ENCODE data around the gene RASSF1.
A peak's percentile ranks its signal among the peaks of the same experiment; 100 is the strongest.

The RASSF1 gene

DNA sequence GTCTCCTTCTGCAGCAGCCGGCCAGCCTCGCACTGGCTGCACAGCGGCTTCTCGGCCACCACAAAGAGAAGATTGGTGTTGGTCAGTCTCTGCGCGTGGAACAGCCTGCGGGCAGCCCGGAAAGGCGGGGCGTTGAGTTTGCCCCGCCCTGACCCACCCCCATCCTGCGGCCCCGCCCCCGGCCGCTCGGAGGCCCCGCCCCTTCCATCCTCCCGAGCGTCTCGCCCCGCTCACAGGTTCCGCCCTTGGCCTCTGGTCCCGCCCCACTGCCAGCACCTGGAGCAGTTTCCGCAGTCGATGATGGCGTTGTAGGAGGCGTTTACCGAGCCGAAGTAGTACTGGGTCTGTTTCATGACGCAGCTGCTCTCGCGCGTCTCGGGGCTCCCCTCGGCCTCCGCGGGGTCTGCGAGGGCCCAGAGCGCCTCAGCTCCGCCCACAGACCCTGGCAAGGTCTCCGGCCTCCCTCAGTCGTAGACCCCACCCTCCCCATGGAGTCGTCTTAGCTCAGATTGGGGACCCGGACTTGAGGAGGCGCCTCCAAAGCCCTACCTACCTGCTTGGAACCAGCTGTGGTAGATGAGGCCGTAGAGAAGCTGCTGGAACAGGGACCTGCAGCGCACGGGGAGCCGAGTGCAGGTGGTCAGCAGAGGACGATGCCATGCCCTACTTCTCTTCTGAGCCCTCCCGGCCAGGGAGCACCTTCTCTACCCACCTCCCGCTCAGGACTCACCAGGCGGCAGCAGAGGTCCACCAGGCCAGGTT lies 24.6 kb upstream of the RASSF1 start:
- peak; percentile 95 for DNase-seq

DNA sequence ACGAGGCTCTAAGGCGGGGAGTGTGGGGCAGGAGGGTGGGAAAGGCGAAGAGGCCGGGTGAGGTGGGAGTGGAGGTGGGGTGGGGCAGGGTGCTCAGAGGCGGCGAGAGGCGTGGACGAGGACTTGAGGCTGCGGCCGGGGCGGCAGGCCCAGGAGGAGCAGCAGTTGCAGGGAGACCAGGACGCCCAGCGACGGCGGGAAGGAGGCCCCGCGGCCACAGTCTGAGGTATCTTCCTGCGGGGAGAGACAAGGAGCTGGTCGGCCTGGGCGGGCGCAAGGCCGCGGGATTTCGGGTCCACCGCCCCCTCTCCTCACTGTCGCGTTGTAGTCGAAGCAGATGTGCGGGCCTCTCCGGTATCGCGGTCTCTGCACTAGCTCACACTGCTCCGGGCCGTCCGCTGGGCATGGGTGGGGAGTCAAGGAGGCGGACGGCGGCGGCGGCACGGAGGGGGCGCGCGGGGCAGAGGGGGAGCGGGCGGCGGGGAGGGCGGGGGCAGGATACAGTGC lies 24.0 kb upstream of the RASSF1 start:
- DNase-seq = no peak

DNA sequence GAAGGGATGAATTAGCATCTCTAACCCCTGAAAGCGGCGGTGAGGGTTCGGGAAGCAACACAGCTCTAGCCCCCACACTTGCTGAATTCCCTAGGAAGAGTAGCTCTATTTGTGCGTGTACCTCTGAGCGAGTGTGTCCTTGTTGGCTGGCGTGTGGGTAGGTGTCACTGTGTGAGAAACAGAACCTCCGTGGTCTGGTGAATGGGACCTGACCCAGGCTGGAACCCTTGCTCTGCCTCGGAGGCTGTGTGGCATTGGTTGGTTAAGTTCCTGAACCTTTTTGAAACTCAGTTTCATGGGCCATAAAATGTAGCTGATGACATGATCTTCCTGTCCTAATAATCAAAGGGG lies 19.1 kb upstream of the RASSF1 start:
- DNase-seq = no peak

DNA sequence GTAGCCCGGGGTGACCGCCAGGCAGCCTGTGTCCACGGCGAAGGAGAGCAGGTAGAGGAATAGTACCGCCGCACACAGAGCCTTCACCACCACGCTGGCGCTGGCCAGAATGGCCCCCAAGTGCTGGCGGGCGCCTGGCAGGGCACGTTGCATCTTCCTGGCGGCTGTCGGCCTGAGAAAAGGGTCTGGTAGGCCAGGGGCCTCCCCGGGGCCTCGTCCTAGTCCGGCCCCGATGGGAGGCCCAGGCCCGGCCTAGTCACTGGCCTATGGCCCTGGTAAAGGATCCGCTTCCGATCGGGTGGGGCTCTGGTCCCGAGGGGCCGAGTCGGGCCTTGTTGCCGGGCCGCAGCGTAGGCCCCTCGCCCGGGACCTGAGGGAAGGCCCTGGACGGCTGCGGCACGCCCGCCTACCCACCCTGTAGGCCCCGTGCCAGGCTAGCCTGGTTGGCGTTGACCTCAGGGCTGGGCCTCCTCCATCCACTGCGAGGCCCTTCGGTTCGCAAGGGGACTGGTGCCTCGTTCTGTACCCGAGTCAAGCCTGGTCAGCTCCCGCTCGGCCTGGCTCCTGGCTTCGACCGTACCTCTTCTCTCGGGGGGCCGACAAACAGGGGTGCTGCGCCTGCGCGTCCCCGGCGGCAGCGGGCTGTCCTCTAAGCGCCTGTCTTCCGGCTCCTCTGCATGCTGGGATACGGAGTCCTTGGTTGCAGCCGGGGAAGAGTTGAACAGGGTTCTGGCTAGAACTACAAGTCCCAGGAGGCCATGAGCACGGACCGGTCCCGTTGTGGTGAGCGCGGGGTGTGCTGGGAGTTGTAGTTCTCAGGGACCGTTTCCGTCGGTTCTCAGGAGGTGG lies 18.5 kb upstream of the RASSF1 start, which contains the start of gene TMEM115:
TMEM115 (minus strand) TSS at position 611 of the 849 bp plus-strand sequence; CDS start at position 153, 458 bp downstream.
- peak; percentile 96 for DNase-seq

DNA sequence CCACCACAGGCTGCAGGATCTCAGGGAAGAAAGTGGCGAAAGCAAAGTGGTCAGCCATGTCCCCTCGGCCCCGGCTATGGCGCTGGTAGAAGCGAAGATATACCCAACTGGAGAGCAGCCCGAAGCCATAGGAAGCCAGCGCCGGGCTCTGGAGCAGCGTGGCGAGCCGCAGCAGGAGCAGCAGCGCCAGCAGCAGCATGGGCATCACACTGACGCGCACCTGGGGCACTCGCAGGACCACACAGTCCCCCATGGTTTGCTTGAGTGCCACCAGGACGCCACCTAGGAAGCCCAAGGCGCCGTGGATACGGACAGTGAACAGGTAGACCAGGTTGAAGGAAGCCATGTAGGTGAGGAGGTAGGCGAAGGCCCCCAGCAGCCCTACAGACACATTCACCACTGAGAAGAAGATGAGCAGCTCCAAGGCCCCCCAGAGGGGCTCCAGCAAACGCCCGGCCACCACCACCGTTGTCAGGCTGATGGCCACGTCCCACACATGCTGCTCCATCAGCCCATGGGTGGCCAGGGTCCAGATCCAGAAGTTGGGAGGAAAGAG lies 17.8 kb upstream of the RASSF1 start:
- no peak for DNase-seq

DNA sequence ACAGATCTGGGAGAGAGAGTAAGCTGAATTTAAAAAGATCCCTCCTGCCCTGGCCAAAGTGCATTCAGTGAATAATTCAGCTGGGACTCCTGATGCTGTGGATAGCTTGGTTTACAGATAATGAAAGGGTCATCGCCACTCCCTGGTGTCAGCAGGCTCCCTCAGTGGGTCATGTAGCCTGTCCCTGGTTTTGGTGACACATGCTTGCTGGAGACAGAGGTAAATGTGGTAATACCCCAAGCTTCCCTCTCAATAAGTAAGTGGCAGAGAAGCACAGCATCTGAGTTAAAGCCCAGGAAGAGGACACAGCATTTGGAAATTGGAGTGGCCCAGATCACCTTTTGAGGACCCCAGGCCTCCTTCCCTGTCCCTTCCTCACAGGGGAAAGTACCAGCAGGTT lies 16.8 kb upstream of the RASSF1 start:
- DNase-seq = no peak

DNA sequence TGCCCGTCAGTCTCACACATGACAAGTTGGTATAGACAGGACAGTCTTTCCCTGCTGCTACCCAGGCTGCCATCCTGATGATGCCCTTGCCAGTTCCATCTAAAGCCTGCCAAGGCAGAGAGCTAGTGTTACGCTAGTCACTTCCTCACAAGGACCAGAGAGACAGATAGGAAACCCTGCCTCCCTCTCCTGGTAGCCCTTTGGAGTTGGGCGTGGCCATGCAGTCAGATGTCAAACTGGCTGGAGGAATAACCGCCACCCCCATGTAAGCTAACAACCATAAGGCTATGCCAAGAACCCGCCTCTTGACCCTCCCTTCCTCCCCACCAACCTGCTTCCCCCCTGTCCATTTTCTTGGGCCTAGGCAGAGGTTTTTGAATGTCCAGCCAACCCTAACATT lies 15.9 kb upstream of the RASSF1 start:
- no peak for DNase-seq

DNA sequence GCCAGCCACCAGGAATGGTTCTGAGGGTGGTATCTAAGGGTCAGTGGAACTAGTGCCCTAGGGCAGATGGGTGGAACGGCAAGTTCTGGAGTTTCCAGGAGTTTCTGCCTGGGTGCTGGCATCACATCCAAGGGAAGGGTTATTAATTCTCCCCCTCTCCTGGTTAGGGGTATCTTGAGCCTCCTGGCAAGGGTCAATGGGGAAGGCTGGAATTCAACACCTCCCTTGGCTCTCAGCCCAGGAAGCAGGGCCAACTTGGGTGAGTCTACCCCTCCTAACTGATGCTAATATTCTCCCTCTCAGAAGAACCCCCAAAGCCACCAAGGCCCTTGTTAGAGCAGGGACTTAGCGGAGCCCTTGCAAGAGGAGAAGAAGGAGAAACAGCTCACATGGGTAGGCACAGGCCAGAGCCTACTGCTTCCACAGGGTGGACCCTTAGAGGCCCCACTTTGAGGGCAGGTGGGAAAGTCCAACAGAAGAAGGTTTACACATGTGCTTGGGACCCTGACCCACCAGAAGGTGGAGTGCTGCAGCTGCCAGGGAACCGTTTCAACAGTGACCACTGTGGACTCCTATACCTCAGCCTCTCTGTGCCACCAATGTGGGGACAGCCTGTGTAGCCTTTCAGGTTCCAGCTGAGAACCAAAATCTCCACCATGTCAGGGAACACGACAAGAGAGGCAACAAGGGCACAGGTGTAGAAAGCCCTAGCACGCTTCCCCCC lies 15.4 kb upstream of the RASSF1 start:
- no peak for DNase-seq

DNA sequence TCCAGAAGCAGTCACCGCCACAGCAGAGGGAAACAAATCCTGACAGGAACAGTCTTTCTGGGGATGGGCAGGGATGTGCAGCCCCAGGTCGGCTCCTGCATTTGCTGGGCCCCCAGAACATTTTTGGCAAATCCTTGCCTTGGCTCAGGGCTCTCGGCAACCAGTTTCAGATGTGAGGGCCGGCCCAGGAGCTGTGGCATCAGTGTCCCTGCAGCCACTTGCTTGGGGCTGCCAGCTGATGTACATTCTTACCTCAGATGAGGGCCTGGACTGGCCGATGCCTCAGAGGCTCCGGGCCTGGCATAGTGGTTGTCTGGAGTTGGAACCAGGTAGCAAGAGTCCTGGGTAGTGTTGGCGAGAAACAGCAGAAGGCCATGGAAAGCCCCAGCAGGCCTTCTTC lies 14.2 kb upstream of the RASSF1 start:
- DNase-seq = no peak

DNA sequence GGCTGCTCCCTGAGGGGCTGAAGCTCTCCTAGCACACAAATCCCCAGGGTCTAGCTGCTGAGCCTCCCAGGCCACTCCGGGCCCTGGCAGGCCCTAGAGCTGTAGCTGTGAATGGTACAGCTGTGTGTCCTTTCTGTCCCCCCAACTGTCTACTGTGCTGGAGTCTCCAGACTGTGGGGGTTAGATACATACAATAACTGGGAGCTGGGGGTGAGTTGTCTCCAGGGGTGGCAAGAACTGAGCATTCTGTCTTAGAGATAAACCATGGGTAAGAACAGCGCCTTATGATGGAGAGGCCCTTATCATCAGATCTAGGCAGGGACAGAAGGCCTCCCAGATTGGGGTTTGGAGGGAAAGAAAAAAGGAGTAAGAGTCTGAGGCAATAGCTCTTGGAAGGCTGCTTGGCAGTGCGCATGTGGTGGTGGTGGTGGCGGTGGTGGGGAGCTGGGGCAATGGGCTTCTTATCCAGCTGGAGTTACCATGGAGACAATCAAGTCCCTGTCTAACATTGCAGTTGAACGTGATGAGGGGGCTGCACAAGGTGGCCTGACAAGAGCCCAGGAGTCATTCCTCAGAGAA lies 13.6 kb upstream of the RASSF1 start:
- DNase-seq = no peak

DNA sequence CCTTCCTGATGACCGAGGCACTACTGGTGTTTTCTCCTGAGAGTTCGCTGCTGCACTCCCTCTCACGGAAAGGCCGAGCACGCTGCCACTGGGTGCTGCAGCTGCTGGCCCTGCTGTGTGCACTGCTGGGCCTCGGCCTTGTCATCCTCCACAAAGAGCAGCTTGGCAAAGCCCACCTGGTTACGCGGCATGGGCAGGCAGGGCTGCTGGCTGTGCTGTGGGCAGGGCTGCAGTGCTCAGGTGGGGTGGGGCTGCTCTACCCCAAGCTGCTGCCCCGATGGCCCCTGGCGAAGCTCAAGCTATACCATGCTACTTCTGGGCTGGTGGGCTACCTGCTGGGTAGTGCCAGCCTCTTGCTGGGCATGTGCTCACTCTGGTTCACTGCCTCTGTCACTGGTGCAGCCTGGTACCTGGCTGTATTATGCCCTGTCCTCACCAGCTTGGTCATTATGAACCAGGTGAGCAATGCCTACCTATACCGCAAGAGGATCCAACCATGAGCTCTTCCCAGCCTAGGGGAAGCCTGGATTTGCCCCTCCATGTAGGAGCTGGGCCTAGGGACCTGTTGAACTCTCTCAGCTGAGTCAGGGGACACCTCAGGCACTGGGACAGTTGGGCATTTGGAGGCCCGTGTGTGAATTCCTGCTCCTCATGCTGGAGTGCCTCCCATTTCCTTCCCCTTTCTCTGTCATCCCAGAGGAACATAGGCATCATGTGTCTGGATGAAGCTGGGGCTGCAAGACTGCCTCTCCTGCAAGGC lies 12.8 kb upstream of the RASSF1 start:
- DNase-seq = no peak

DNA sequence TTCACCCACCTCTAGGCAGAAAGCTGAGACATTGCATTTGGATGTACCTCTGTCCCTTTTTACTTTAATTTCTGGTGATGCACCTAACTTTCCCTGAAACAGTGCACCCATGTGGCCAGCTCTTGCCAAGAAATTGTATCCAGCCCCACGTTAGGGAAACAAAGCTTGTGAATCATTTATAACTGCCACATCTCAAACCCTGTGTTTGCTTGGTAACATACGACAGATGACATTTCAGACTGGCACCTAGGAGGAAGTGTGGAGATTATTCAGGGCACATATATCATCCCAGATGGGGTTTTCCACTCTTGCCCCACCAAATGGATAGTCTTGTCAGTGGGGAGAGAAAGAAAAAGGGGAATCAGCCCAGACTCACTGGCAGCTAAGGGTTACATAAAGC lies 12.1 kb upstream of the RASSF1 start:
- no peak for DNase-seq

DNA sequence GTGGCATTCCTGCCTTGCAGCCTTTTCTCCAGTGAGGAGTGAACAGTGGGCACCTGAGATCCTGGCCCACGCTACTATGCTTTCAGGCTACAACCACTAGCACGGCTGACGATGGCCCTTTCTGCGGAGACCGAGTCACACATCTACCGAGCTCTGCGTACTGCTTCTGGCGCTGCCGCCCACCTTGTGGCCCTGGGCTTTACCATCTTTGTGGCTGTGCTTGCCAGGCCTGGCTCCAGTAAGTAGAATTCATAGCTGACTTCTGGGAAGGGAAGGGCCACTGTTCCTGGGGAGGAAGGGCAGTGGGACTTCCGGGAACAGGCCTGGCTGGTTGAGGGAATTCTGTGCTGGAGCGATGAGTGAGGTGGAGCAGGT lies 10.7 kb upstream of the RASSF1 start:
- no peak for DNase-seq

DNA sequence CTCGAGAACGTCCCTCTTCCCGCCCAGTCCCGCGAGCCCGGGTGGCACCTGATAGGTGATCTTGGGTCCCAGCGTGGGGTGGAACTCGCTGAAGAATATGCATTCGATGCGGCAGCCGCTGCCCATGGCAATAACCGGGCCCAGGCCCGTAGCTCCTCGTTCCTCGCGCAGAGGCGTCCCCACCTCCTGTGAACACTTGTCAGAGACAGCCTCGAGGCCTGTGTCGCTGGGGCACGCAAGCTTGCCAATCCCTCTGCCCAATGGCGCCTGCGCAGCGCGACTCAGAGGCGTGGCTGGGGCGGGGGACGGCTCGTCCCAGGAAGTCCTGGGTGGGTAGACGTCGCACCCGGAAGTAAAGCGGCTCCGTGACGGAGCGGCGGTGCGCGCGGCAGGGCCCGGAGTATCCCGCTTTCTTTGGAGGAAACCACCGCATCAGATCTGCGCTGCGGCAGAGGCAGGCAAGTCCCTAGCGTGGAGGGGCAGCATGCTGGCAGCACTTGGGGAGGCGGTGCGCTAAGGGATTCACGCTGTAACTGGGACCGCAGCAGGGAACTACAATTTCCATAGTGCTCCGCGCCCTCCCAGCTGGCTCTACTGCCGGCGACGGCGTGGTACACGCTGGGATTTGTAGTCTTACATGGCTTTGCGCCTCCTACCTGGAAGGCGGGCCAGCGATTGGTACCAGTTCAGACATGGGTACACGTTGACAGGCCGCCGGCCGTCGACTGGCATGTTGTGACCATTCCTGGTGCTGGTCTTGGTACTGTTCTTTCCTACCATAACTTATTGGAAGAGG lies 10.1 kb upstream of the RASSF1 start, which contains the start of the genes CYB561D2 and NPRL2:
CYB561D2 (plus strand) TSS at position 336 of the 796 bp plus-strand sequence. CDS start 572 bp downstream, outside the sequence.
NPRL2 (minus strand) TSS at position 249 of the 796 bp plus-strand sequence; CDS start at position 126, 123 bp downstream.
- DNase-seq = peak; percentile 100

DNA sequence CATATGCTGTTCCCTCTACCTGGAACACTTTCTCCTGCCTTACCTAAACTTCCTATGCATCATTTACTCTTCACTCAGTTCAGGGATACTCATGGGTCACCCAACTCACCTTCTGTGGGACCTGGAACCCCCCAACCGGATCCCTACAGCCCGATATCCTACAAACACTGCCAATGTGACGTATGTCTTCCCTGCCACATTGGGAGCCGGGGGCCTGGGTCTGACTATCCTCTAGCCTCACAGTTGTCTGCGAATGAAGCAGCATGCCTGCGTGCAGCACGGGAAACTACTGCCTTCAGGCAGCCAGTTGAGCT lies 9.5 kb upstream of the RASSF1 start:
- no peak for DNase-seq

DNA sequence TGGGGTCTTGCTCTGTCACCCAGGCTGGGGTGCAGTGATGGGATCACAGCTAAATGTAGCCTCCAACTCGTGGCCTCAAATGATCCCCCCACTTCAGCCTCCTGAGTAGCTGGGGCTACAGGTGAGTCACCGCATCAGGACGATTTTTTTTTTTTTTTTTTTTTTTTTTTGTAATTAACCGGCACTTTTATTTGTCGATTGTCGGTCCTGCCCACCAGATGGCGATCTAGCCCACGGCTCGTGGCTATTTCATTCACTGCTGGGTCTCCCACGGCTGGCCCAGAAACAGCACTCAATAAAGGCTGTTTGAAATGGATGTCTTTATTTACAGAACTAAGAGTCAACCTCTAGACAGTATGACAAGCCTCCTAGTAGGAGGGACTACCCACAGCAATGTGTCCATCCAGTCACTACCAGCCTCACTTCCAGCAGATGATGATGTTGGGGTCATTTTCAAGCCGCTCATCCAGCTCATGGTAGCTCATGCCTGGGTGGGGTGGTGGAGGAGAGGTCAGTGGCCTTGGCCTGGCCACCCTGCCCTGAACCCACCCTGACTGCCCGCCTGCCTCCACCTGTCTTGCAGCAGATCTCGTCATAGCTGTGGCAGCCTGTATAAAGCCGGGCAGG lies 6.7 kb upstream of the RASSF1 start:
- DNase-seq = peak; percentile 81

DNA sequence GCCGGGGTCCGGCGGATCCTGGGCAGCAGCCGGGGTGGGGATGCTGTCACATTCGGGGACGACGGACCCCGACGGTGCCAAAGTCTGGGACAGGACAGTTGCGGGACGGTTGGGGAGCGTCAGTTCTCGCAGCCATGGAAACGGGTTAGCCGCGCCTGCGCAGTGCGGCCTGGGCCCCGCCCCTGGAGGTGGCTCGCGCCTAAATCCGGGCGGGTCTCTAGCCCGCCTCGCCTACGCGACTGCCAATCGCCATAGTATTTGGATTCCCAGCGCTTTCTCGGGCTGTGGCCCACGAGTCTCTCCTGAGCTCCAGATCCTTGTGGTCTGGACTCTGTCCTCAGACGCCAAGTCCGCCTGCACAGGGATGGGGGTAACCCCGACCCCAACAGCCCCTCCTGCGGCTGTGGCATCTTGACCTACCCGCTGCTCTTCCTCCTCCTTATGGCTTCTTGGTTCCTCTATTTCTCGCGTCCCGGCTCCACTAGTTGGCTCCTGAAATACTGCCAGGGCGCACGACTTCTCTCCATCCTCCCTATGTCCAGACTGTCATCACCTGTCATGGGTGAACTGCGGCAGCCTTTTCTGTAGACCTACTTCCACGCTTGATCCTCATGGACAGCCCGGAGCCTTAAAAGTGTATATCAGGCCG lies 5.1 kb upstream of the RASSF1 start, which contains the start of gene ZMYND10:
ZMYND10 (minus strand) TSS at position 147 of the 649 bp plus-strand sequence. CDS start 153 bp downstream, outside the sequence.
- DNase-seq = peak; percentile 87

DNA sequence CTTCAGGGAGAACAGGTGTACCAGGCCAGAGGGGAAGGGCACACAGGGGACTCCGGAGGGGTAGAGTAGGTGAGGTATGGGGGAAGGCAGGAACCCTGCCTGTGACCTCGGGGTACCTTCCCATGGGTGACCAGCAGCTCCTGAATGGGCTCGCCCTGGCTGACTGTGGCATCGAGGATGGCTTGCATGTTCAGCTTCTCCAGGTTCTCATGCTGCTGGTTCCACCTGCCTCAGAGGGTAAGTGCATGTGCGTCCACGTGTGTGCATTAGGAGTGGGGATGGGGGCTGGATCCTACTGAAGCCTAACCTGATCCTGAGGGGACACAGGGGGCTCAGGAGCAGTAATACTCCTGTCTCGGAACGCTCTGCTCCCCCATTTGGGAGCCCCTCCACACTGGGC lies 4.4 kb upstream of the RASSF1 start:
- no peak for DNase-seq

DNA sequence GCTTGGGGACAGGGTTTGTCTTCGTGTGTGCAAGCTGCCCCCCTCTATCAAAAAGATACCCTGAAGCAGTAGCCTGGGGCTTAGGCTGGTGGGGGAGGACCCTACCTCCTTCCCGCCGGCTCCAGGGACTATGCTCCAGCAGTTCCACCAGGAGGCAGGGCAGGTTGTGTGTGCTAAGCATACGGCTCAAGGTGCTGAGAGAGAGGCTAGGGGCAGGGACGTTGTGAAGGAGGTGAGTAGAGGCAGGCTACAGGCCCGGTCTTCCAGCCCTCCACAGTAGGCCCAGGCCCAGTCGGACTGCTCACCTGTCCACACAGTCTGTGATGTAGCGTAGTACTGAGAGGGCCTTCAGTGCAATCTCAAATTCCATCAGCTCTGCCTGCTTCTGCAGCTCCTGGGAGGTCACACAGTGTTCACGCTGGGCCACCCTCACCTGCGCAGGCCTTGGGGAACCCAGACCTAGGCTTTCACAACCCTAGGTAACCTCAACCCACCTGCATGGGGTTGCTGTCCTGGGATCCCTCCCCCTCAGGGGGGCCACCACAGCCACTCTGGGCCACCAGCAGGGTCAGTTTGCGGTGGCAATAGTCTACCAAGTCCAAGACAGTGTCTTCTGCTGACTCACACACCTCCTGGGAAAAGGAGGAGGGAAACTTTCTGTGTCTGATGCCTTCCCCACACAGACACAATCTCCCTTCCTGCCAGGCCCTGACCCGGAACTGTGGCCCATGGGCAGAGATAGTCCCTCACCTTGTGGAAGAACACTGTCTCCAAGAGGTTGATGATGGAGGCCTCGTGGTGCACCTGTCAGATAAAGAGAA lies 2.4 kb upstream of the RASSF1 start:
- no peak for DNase-seq

Measured in stimulated activated CD8-positive, alpha-beta memory T cell treated with anti-CD3 and anti-CD28 coated beads, Interleukin-4, amount 100 ng/mL, for 48 hours (primary cell).